22Rv1 (cell line): ENCODE measurements around the gene SMIM35.

Experiments
- ZFX ChIP-seq: fragments of 450-650 bp; IDR thresholded peaks from 2 replicates; pipeline ENCODE4 v1.6.1; 2017; ENCODE audit warnings: antibody characterized with exemption, borderline replicate concordance
- TF ChIP-seq, protein P1 (sequence below): fragments of 450-650 bp; IDR thresholded peaks from 2 replicates; pipeline ENCODE4 v1.5.1; 2017; ENCODE audit warnings: mild to moderate bottlenecking

- TF ChIP-seq, protein P1, sequence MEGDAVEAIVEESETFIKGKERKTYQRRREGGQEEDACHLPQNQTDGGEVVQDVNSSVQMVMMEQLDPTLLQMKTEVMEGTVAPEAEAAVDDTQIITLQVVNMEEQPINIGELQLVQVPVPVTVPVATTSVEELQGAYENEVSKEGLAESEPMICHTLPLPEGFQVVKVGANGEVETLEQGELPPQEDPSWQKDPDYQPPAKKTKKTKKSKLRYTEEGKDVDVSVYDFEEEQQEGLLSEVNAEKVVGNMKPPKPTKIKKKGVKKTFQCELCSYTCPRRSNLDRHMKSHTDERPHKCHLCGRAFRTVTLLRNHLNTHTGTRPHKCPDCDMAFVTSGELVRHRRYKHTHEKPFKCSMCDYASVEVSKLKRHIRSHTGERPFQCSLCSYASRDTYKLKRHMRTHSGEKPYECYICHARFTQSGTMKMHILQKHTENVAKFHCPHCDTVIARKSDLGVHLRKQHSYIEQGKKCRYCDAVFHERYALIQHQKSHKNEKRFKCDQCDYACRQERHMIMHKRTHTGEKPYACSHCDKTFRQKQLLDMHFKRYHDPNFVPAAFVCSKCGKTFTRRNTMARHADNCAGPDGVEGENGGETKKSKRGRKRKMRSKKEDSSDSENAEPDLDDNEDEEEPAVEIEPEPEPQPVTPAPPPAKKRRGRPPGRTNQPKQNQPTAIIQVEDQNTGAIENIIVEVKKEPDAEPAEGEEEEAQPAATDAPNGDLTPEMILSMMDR = no peak
- TF ChIP-seq ZFX = no peak
Observed at GRCh38 chr11:118051136-118051610, 35.6 kb downstream of the SMIM35 start.
